Urothelium cell line (cell line): ENCODE data around the gene FAM13B.
"Not testable (repeated sequence)": the region's sequence is repeated elsewhere in the genome, so short reads cannot be mapped to it uniquely, and the experiment has no call there.

Source experiments
- DNase-seq: peaks from one replicate; pipeline ENCODE4 v3.0.0; 2011; ENCODE audit warnings: low spot score, mixed read lengths
- FAIRE-seq: peaks from 2 replicates; lab custom pipeline; 2011; peaks lifted over from hg19 to GRCh38; lab: Jason Lieb, UNC

The FAM13B gene

GRCh38 chr5:138032572-138033385, at the start of gene FAM13B:
FAM13B (minus strand) TSS chr5:138033079; CDS start chr5:138019111, 13,968 bp downstream.
- DNase-seq = peak; percentile 87
- FAIRE-seq = no peak

- no peak for DNase-seq
- FAIRE-seq = no peak
These were observed 49.2 kb upstream of the FAM13B start for GRCh38 chr5:138082033-138082432.

DNA sequence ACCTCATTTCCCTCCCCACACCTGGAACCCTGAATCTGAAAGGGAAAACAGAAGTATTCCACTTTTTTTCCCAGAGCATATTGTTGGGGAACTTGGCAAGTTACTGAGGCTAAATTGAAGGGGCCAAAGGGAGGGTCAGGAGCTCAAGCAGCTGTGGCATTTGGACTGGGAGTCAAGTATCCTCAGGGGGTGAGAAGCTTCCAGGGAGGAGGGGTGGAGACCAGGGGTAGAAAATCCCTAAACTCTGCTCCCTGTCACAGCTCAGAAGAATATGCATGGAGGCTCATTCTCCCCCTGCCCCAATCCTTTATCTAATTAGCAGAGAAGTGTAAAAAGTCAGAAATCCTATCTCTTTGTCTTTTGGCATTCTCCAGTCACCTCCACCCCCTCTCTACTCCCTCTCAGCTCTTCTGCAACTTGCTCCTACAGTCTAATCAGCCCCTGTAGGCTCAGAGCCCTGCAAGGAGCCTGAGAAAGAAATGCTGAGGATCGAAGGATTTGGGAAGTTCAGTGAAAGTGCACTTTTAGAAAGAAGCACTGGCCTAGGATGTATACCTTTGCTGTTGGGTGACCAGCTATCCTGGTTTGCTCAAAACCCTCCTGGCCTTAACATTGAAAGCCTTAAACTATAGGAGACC, 45.2 kb upstream of the FAM13B start:
- DNase-seq (no peak), FAIRE-seq (no peak)

DNA sequence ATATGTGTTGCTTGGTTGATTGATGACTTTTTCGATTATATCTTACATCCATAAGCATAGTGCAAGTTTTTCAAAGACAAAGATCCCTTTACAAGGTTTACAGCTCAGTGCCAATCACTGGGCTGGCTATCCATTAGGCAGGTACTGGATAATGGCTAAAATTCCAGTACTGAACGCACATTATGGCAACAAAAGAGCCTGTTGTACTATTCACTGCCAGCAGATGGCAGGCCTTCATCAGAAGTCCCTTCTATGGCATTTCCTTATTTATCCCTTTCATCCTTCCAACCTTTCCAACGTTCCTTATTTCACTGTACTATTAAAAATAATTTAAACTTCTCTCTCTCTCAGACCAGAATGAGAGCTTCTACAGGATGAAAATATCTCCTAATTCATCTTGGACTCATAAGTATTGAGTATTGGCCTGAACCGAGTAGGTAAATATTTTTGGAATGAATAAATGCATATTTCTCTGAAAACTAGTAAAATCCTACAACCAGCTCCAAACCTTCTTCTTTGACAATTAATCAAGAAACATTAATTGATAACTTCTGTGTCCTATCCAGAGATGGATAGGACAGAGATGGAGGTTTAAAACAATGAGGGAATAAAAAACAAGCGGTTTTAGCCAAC, 44.3 kb upstream of the FAM13B start:
- DNase-seq = peak; percentile 60
- FAIRE-seq = no peak

DNA sequence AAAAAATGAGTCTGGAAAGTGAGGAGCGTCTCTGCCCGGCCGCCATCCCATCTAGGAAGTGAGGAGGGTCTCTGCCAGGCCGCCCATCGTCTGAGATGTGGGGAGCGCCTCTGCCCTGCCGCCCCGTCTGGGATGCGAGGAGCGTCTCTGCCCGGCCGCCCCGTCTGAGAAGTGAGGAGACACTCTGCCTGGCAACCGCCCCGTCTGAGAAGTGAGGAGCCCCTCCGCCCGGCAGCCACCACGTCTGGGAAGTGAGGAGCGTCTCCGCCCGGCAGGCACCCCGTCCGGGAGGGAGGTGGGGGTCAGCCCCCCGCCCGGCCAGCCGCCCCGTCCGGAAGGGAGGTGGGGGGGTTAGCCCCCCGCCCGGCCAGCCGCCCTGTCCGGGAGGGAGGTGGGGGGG, 37.1 kb upstream of the FAM13B start:
- not testable (repeated sequence) for FAIRE-seq, DNase-seq

- DNase-seq (peak; percentile 68), FAIRE-seq (no peak)
These were observed 36.1 kb upstream of the FAM13B start for GRCh38 chr5:138068742-138069600.

- FAIRE-seq (no peak), DNase-seq (no peak)
These were observed 35.1 kb upstream of the FAM13B start for GRCh38 chr5:138067945-138068344.

DNA sequence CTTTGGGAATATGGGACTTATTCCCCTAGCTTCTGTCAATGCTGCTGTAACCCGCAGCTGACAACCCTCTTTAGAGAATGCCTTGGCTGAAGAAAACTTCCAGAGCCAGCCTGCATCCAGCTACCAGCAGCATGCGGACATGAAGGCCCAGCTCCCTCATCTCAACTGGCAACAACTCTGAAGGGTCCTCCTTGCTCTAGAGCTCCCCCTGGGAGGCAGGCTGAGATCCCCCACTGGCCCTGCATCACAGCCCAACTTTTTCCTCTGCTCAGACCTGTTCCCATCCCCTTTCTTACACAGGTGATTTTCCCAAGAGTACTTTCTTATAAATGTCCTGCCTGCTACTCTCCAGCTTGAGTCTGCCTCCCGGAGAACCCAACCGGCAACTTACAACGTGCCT, 32.2 kb upstream of the FAM13B start:
- FAIRE-seq (no peak), DNase-seq (no peak)

- DNase-seq (no peak), FAIRE-seq (no peak)
These were observed 31.6 kb upstream of the FAM13B start for GRCh38 chr5:138064526-138064925.

- FAIRE-seq (no peak), DNase-seq (no peak)
These were observed 22.1 kb upstream of the FAM13B start for GRCh38 chr5:138054847-138055558.

GRCh38 chr5:138054206-138054605, 21.3 kb upstream of the FAM13B start:
- DNase-seq (no peak), FAIRE-seq (no peak)

- DNase-seq (no peak), FAIRE-seq (no peak)
These were observed 20.7 kb upstream of the FAM13B start for GRCh38 chr5:138053554-138053953.

DNA sequence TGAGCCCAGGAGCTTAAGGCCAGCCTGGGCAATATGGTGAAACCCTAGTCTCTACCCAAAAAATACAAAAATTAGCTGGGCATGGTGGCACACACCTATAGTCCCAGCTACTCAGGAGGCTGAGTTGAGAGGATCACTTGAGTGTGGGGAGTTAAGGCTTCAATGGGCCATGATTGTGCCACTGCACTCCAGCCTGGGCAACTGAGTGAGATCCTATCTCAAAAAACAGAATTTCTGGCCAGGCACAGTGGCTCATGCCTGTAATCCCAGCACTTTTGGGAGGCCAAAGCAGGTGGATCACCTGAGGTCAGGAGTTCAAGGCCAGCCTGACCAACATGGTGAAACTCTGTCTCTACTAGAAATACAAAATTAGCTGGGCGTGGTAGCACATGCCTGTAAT, 19.8 kb upstream of the FAM13B start:
- FAIRE-seq, DNase-seq: not testable (repeated sequence)

DNA sequence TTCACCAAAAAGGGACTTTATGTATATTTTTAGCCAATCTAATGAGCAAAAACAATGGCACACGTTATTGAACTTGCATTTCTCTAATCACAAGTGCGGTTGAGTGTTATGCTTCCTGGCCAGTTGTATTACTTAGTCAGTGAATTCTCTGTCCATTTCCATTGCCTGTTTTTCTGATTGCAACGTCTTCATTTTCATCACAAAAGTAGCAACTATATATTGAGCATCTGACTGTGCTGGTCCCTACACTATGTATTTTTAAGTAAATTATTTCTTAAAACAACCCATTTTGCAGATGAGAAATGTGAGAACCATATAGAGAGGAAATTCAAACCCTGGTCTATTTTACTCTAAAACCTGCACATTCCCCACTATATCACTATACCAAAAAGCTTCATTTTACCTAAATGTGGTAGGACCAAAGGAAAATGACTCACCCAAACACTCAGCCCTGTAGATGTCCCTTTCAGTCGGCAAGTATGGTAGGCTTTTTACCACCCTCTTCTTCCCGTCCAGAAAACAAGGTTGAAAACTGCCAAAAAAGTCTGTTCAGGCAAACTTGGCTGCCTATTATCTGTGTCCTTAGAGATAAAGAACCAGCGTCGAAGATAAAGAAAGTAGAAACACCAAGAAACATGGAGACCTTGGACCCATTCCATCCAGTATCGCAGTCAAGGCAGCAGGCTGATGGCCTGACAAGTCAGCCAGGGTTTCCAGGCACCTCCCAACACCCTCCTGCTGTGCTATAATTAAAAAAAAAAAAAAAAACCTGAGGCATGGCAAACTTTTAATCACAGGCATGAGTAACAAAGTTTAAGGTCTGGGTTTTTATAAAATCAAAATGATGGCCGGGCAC, 18.8 kb upstream of the FAM13B start:
- no peak for DNase-seq
- FAIRE-seq = no peak

- FAIRE-seq, DNase-seq: not testable (repeated sequence)
These were observed 12.4 kb upstream of the FAM13B start for GRCh38 chr5:138045283-138045682.

- DNase-seq (no peak), FAIRE-seq (no peak)
These were observed 5.9 kb upstream of the FAM13B start for GRCh38 chr5:138038826-138039225.

DNA sequence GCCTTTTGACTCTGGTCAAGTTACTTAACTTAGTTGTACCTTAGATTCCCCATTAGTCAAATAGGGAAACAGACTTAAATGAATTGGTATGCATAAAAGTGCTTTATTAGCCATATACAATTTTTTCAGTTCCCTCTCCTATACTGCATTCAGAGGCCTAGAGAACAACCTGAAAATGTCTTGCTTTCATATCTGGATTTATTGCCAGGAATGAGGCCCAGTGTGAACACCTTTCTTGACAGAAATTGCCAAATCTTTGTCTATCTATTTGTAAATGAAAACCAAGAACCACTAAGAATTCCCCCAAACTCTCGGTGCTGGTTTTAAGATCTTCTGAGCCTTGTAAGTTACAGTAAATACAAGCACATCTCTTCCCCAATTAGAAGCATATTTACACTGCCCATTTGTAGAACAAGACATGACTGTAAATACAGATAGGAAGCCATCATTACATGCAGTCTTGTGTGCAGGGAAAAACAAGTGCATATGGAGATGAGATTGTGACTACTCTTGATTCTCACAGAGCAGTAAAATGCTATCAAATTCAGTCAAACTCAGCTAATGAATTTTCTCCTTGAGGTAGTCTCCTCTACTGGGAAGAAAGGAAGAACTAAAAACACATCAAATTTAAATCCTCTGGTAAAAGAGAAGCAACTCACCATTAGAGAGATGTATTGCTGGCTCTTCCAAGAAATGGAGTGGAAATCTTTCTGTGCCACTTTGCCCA, 5.2 kb upstream of the FAM13B start:
- FAIRE-seq (no peak), DNase-seq (no peak)

DNA sequence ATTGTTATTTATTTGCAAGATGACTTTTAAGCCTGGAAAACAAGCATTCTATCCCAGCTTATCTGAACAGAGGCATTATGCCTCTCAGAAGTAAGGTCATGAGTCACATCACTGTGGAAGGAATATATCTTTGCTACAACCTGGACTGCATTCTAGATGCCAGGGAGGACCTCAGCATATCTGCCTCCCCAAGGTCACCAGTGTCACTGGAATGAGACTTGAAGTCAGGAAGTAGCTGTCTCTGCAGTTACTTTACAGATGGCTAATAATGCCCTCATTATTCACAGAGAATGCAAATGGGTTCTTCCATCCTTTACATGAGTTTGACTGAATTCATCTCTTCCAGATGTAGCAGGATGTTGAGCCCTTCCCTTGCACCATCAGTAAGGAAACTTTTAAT, 4.4 kb upstream of the FAM13B start:
- FAIRE-seq (no peak), DNase-seq (no peak)
